Gastrocnemius medialis (tissue), 4 donors: ENCODE results near the gene ATRIP.

Source experiments
- POLR2A ChIP-seq, 2 donors: fragments of 450-650 bp; IDR thresholded peaks; one replicate each; pipeline ENCODE4 v1.6.1; 2017; ENCODE audit warnings: antibody characterized with exemption in 2 of 2, mild to moderate bottlenecking in 2 of 2, moderate library complexity in 2 of 2
- TF ChIP-seq, protein P1 (sequence below), 5 experiments: fragments of 450-650 bp in 3 of 5; fragments of 200-600 bp in 2 of 5; sonication (generic) in 2 of 5; IDR thresholded peaks in 4 of 5; conservative IDR thresholded peaks in 1 of 5; 1 replicate in 4 of 5; 2 replicates in 1 of 5; pipeline ENCODE4 v1.5.1; 2016 to 2019; ENCODE audit warnings: antibody characterized with exemption in 5 of 5, mild to moderate bottlenecking in 3 of 5, moderate library complexity in 3 of 5

GRCh38 chr3:48402281-48402732 lies 44.2 kb upstream of the ATRIP start:
- TF ChIP-seq, protein P1, sequence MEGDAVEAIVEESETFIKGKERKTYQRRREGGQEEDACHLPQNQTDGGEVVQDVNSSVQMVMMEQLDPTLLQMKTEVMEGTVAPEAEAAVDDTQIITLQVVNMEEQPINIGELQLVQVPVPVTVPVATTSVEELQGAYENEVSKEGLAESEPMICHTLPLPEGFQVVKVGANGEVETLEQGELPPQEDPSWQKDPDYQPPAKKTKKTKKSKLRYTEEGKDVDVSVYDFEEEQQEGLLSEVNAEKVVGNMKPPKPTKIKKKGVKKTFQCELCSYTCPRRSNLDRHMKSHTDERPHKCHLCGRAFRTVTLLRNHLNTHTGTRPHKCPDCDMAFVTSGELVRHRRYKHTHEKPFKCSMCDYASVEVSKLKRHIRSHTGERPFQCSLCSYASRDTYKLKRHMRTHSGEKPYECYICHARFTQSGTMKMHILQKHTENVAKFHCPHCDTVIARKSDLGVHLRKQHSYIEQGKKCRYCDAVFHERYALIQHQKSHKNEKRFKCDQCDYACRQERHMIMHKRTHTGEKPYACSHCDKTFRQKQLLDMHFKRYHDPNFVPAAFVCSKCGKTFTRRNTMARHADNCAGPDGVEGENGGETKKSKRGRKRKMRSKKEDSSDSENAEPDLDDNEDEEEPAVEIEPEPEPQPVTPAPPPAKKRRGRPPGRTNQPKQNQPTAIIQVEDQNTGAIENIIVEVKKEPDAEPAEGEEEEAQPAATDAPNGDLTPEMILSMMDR (IDR thresholded peaks at IDR 0.05 in 4 of 5, conservative IDR thresholded peaks at IDR 0.05 in 1 of 5) = no peak
- TF ChIP-seq POLR2A (IDR thresholded peaks at IDR 0.05) = no peak
